ENCODE data around the gene RP2.
A peak's percentile ranks its signal among the peaks of the same experiment; 100 is the strongest.

Gene RP2

DNA sequence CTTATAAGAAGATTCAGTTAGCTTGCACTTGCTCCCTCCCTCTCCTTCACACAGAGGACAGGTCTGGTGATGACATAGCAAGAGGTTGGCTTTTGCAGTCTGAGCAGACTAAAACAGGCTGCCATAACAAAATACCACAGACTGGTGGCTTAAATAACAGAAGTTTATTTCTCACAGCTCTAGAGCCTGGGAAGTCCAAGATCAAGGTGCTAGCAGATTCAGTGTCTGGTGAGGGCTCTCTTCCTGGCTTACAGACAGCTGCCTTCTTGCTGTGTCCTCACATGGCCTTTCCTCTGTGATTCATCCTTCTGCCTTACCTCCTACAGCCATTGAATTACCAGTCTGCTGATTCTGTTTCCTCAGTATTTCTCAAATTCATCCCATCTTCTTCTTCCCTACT is 13.1 kb downstream of the RP2 start:
- peak; percentile 32 for DNase-seq

- DNase-seq, result peak; percentile 37
Measured at GRCh38 chrX:46850771-46851170, 13.9 kb downstream of the RP2 start.

- DNase-seq, result no peak
Measured at GRCh38 chrX:46856483-46856882, 19.6 kb downstream of the RP2 start.

DNA sequence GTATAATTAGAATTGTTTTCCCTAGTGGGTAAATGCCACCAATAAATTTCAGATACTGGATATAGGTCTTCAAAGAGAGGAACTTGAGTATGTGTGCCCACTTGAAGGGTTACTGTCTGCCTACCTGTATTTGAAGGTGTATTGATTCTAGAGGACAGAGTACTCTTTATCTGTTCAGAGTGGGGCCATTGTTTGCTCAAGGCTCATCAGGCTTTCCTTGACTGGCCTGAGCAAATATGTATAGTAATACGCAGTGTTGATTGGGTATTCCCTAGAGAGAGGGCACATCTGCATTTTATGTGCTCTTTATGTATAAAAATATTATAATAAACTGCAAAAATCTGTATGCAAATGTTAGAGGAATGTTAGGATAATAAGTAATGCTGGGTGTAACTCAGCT is 23.7 kb downstream of the RP2 start:
- DNase-seq, result no peak

- DNase-seq, result no peak
Measured at GRCh38 chrX:46863072-46863471, 26.2 kb downstream of the RP2 start.

DNA sequence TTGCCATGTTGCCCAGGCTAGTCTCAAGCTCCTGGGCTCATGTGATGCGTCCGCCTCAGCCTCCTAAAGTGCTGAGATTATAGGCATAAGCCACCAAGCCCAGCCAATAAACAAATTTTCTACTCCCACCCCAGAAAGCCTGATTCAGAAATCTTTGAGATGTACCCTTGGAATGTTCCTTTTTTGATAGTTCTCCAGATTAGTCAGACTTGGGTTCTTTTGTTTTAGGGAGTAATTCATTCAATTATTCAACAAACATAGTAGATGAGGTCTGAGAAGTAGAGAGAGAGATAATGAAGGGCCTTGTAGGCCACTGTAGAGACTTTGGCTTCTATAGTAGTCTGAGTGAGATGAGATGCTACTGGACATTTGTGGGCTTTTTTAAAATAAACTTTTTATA is 27.8 kb downstream of the RP2 start:
- DNase-seq, result no peak

DNA sequence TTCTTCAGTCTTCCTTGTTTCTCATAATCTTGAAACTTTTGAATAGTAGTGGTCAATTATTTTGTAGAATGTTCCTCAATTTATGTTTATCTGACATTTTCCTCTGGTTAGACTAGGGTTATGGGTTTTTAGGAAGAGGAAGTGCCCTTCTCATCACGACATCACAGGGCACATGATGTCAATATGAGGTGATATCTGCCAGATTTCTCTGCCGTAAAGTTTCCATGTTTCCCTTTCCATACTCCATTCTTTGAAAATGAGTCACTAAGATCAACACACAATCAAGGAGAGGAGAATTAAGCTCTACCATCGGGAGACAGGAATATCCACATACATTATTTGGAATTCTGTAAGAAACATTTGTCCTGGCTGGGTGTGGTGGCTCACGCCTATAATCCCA is 28.4 kb downstream of the RP2 start:
- peak; percentile 75 for DNase-seq

DNA sequence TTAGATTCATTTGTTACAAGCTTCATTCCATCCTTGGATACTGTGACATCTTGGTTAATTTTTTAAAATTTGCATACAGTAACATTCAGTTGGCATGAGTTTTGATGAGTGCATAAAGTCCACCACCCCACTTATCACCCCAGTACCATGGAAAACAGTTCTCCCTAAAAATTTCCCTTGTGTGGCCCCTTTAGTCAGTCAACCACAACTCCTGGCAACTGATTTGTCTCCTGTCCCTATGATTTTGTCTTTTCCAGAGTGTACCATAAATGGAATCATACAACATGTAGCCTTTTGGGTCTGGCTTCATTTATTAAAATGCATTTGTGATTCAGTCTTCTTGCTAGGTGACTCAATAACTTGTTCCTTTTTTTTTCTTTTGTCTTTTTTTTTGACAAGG is 29.9 kb downstream of the RP2 start:
- peak; percentile 17 for DNase-seq

DNA sequence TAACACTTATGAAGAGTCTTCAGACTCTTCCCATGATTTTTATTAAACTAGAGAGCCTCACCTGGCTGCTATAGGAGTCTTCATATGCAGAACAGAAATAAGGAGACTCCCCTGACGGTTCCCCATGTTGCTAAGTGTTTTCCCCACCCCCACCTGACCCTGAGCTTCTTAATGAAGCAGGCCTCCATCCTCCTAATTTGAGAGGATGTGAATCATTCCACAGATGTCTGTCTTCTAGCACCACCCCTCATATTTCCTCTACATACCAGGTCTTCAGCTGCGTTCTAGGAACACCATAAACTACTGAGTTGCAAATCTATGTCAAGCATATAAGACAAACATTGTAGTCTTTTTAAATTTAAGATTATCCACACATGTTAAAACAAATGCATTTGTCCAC is 36.9 kb downstream of the RP2 start:
- no peak for DNase-seq

DNA sequence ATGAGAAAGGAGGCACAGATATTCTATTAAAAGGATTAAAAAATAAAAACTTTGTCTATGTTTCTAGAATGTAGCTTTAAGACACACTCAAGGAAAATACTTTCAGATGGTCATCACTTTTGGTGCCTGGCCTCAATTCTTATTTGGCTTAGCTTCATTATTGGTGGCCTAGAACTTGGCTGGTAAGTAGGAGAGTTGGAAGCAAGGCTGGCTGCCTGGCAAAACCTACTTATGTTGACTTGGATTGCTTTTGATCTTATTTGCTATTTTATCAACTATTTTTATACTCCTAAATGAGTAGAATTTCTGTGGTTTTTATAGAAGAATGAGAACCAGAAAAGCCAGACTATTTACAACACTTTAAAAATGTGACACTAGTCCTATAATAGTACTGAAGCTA is 40.1 kb downstream of the RP2 start:
- no peak for DNase-seq

DNA sequence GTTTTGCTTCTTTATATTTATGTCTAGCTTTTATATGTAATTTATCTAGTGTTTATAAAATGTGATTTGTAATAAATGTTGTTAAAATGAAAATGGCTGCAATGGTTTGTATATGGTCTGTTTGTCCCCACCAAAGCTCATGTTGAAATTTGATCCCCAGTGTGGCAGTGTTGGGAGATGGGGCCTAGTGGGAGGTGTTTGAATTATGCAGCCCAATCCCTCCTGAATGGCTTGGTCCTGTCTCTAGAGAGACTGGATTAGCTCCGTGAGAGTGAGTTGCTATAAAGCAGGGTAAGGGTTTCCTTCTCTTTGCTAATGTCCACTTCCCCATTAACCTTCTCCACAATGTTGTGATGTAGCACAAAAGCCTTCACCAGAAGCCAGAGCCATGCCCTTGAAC is 45.4 kb downstream of the RP2 start:
- DNase-seq, result no peak

DNA sequence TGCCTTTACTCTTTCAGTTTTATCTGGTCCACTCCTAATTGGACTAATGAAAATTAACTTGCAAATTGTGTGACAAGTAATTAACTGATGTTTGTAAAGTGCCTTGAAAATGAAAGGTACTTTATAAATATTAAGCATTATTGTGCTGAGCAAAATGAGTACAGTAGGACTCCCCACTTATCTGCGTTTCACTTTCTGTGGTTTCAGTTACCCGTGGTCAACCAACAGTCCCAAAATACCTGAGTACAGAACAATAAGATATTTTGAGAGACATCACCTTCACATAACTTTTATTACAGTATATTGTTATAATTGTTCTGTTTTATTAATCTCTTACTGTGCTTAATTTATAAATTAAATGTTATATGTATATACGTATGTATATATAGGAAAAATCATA is 48.0 kb downstream of the RP2 start:
- no peak for DNase-seq

GRCh38 chrX:46898207-46898606 is 61.4 kb downstream of the RP2 start:
- no peak for DNase-seq

DNA sequence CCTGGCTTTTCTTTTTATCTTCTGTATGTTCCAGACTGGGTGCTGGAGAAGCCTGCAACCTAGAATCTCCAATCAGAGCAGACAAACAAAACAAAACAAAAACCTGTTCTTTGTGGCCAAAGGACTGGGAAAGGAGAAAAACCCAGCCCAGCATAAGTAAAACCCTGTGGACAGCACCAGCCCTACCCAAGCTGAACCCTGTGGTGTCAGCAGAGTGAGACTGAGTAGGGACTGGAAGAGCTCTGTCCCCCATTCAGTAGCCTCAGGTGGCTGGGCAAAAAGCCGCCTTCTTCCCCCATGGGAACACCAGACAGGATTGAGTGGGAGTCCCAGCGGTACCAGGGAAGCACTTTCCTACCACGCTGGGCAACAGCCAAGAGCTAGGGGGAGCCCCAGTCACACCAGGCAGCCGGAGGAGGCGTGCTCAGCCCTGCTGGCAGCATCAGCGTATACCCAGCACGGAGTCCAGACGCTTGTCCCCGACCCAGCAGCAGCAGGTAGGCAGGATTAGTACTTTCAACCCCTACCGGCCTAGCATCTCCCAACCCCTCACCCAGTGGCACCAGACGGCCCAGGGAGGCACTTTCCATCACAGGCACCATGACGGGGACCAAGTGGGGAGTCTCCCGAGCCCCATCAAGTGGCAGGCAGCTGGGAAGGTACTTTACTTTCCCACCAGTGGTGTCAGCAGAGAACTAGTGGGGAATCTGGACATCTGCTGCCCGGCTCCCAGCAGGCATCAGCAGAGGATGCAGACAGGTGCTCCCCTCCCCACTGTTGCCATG is 66.8 kb downstream of the RP2 start:
- peak; percentile 58 for DNase-seq

GRCh38 chrX:46904626-46905025 is 67.8 kb downstream of the RP2 start:
- no peak for DNase-seq

DNA sequence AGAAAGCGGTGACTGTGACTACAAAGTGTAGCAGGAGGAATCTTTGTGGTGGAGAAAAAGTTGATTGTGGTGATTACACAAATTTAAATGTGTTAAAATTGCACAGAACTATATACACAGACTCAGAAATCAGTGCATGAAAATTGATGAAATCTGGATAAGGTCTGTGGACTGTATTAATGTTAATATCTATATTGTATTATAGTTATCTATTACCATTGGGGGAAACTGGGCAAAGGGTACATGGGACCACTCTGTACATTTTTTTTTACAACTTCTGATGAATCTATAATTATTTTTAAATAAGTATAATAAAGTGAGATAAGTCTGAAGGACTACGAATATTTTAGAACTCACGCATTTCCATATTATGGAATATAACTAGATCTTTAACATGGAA is 73.6 kb downstream of the RP2 start:
- DNase-seq, result no peak

DNA sequence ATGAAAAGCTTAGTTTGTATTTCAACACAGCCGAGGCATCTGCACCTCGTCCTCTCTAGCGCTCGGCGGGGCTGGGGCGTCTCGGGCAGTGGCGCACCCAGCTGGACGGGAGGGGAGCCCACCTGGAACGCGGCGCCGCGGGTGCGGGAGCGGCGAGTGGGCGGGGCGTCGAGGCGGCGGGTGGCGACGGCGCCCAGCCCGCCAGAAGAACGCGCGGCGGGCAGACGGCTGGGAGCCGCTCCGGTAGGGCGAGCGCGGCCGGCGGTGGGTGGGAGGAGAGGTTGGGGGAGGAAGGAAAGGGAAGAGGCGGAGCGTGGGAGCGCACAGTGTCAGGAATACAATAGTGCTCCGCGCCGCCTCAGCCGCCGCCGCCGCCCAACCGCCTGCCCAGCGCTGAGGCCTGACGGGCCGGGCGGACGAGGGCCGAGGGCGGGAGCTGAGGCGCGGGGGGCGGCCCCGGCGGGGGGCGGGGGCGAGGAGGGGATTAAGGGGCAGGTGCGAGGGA is 75.3 kb downstream of the RP2 start, which contains the start of gene JADE3:
JADE3 (plus strand) TSS at position 324 of the 505 bp plus-strand sequence. CDS start 72,474 bp downstream, outside the sequence.
- peak; percentile 32 for DNase-seq

- DNase-seq, result peak; percentile 54
Measured at GRCh38 chrX:46912603-46913491, 76.0 kb downstream of the RP2 start.

DNA sequence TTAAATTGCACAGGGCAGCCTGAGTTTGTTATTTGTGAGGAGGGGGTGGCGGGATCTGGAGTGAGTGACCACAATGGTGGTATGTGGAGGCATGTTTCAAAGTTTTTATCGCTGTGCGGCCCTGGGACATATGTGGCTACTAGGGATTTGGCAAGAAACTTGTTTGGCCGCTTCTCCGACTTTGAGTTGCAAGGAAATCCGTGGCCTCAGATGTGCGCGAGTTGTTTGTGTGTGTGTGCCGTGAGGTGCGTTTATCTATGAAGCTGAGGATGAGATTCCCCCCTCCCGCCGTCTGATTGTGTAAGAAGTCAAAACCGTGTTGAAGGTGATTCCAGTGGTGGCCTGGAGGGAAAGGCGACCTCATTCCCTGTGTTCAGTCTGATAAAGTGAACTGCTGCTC is 76.8 kb downstream of the RP2 start:
- DNase-seq, result peak; percentile 2

- no peak for DNase-seq
Measured at GRCh38 chrX:46916273-46916672, 79.4 kb downstream of the RP2 start.

DNA sequence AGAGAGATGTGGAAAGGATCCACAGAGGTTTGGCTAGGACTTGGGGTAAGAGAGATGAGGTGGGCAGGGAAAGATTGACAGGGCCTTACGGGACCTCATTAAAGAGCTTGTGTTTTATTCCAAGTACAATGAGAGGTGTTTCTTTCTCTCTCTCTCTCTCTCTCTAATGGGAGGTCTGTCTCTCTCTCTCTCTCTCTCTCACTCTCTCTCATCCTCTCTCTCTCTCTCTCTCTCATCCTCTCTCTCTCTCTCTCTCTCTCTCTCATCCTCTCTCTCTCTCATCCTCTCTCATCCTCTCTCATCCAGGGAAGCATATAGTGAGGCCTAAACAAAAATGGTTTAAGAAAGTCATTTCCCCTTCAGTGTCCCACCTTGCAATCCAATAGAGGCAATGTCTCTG is 80.8 kb downstream of the RP2 start:
- DNase-seq, result no peak

GRCh38 chrX:46918434-46918833 is 81.6 kb downstream of the RP2 start:
- no peak for DNase-seq

DNA sequence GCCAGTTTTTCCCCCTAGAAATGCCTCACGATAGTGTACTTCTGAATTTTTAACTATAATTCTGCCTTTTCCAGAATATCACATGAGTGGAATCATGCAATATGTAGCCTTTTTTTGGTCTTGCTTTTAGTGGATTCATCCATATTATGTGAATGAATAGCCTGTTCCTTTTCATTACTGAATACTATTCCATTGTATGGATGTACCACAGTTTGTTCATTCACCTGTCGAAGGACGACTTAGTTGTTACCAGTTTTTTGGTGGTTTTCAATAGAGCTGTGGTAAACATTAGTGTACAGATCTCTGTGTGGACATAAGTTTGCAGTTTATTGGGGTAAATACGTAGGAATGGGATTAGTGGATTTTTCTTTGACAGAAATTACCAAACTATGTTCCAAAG is 83.4 kb downstream of the RP2 start:
- no peak for DNase-seq

DNA sequence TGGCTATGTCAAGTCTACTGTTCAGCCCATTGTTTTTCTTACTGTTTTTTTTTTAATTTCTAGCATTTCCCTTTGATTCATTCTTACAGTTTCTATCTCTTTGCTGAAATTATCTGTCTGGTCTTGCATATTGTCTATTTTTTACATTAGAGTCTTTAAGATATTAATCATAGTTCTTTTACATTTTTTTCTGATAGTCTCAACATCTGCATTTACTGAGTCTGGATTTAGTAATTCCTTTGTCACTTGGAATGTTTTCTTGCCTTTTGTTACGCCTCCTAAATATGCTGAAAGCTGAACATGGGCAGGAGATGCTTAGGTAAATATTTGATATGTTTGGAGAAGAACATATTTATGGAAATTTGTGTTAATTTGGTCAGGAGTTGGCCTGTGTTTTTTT is 85.8 kb downstream of the RP2 start:
- DNase-seq, result no peak

All from suppressor macrophage treated with lipopolysaccharide for 4 hours (primary cell).